Effector memory CD4-positive, alpha-beta T cell (primary cell): ENCODE measurements around the gene CACNA1C.

ENCODE experiments used
- DNase-seq, 3 donors: peaks; one replicate each; pipeline ENCODE4 v3.0.0-alpha.2; 2020
- H3K27ac ChIP-seq: 2 replicates; pipeline ENCODE4 v1.7.0; 2013; ENCODE audit warnings: mild to moderate bottlenecking, low read length, moderate library complexity; ENCODE audit not compliant: insufficient read depth, poor library complexity, severe bottlenecking
- H3K27me3 ChIP-seq: replicated peaks from 2 replicates; pipeline ENCODE4 v1.7.0; 2013; ENCODE audit warnings: mild to moderate bottlenecking, low read length; ENCODE audit not compliant: insufficient read depth, control insufficient read depth, poor library complexity, severe bottlenecking
- H3K36me3 ChIP-seq: 2 replicates; pipeline ENCODE4 v1.7.0; 2013; ENCODE audit warnings: mild to moderate bottlenecking, low read length, moderate library complexity; ENCODE audit not compliant: control insufficient read depth, insufficient read depth
- H3K4me1 ChIP-seq: 2 replicates; pipeline ENCODE4 v1.7.0; 2013; ENCODE audit warnings: low read length, mild to moderate bottlenecking; ENCODE audit not compliant: control insufficient read depth, insufficient read depth, poor library complexity, severe bottlenecking
- H3K4me3 ChIP-seq: 2 replicates; pipeline ENCODE4 v1.7.0; 2013; ENCODE audit warnings: low read length, low read depth, mild to moderate bottlenecking; ENCODE audit not compliant: insufficient read depth, poor library complexity, severe bottlenecking
- H3K9me3 ChIP-seq: 2 replicates; pipeline ENCODE4 v1.7.0; 2013; ENCODE audit warnings: mild to moderate bottlenecking, low read length, moderate library complexity; ENCODE audit not compliant: control insufficient read depth

The CACNA1C gene

GRCh38 chr12:2413999-2414792 is 361.4 kb downstream of the CACNA1C start:
- Histone ChIP-seq H3K4me3 (no peak overlapping the region), H3K36me3 (no peaks in the 10 kb centered on the region), H3K27me3 (no peaks in the 10 kb centered on the region), H3K27ac (no peak overlapping the region), H3K4me1 (no peaks in the 10 kb centered on the region), H3K9me3 (no peaks in the 10 kb centered on the region)
- no peak for DNase-seq

- DNase-seq: no peak
- Histone ChIP-seq H3K36me3 (no peaks in the 10 kb centered on the region), H3K4me3 (no peak overlapping the region)
Measured at GRCh38 chr12:2414810-2415567, 362.2 kb downstream of the CACNA1C start.

GRCh38 chr12:2415568-2415944 is 362.8 kb downstream of the CACNA1C start:
- Histone ChIP-seq H3K9me3 (no peaks in the 10 kb centered on the region), H3K27ac (no peak overlapping the region), H3K36me3 (no peaks in the 10 kb centered on the region), H3K27me3 (no peaks in the 10 kb centered on the region), H3K4me1 (no peaks in the 10 kb centered on the region), H3K4me3 (no peak overlapping the region)
- DNase-seq: no peak

More at GRCh38 chr12:2414810-2415567, 362.2 kb downstream of the CACNA1C start:
- H3K27me3 ChIP-seq: no peaks in the 10 kb centered on the region
- no peak overlapping the region for H3K27ac ChIP-seq
- H3K9me3 ChIP-seq: no peaks in the 10 kb centered on the region
- no peaks in the 10 kb centered on the region for H3K4me1 ChIP-seq

- DNase-seq: no peak
- Histone ChIP-seq H3K4me3 (no peak overlapping the region), H3K4me1 (no peaks in the 10 kb centered on the region), H3K9me3 (no peaks in the 10 kb centered on the region), H3K27ac (no peak overlapping the region), H3K36me3 (no peaks in the 10 kb centered on the region), H3K27me3 (no peaks in the 10 kb centered on the region)
Measured at GRCh38 chr12:2416158-2416557, 363.4 kb downstream of the CACNA1C start.

GRCh38 chr12:2417481-2418160 is 364.8 kb downstream of the CACNA1C start:
- H3K4me1 ChIP-seq: no peaks in the 10 kb centered on the region
- H3K27me3 ChIP-seq: no peaks in the 10 kb centered on the region
- H3K36me3 ChIP-seq: no peaks in the 10 kb centered on the region
- H3K4me3 ChIP-seq: no peak overlapping the region
- DNase-seq: no peak
- H3K9me3 ChIP-seq: no peaks in the 10 kb centered on the region
- H3K27ac ChIP-seq: no peak overlapping the region

- Histone ChIP-seq H3K4me1 (no peaks in the 10 kb centered on the region), H3K36me3 (no peaks in the 10 kb centered on the region), H3K27ac (no peak overlapping the region), H3K27me3 (no peaks in the 10 kb centered on the region), H3K4me3 (no peak overlapping the region), H3K9me3 (no peaks in the 10 kb centered on the region)
- DNase-seq: no peak
Measured at GRCh38 chr12:2418579-2418978, 365.8 kb downstream of the CACNA1C start.

- Histone ChIP-seq H3K27me3 (no peaks in the 10 kb centered on the region), H3K9me3 (no peaks in the 10 kb centered on the region), H3K4me3 (no peak overlapping the region), H3K36me3 (no peaks in the 10 kb centered on the region), H3K4me1 (no peaks in the 10 kb centered on the region), H3K27ac (no peak overlapping the region)
- no peak for DNase-seq
Measured at GRCh38 chr12:2422591-2422990, 369.8 kb downstream of the CACNA1C start.

GRCh38 chr12:2429032-2429431 is 376.2 kb downstream of the CACNA1C start:
- no peaks in the 10 kb centered on the region for H3K9me3 ChIP-seq
- H3K4me3 ChIP-seq: no peak overlapping the region
- no peak for DNase-seq
- H3K27me3 ChIP-seq: no peaks in the 10 kb centered on the region
- H3K4me1 ChIP-seq: no peaks in the 10 kb centered on the region
- H3K27ac ChIP-seq: no peak overlapping the region
- H3K36me3 ChIP-seq: no peaks in the 10 kb centered on the region

GRCh38 chr12:2431810-2432209 is 379.0 kb downstream of the CACNA1C start:
- H3K4me1 ChIP-seq: no peaks in the 10 kb centered on the region
- H3K36me3 ChIP-seq: no peaks in the 10 kb centered on the region
- DNase-seq: no peak
- no peaks in the 10 kb centered on the region for H3K9me3 ChIP-seq
- H3K27ac ChIP-seq: no peak overlapping the region
- H3K4me3 ChIP-seq: no peak overlapping the region
- H3K27me3 ChIP-seq: no peaks in the 10 kb centered on the region

GRCh38 chr12:2432856-2433255 is 380.1 kb downstream of the CACNA1C start:
- no peaks in the 10 kb centered on the region for H3K27me3 ChIP-seq
- no peaks in the 10 kb centered on the region for H3K36me3 ChIP-seq
- DNase-seq: no peak
- no peak overlapping the region for H3K27ac ChIP-seq
- H3K4me3 ChIP-seq: no peak overlapping the region
- no peaks in the 10 kb centered on the region for H3K9me3 ChIP-seq
- H3K4me1 ChIP-seq: no peaks in the 10 kb centered on the region
